C4-2B (cell line): ENCODE results near the gene AUTS2.

Experiments used
- ZFX ChIP-seq: fragments of 450-650 bp; IDR thresholded peaks from 2 replicates; pipeline ENCODE4 v1.6.1; 2017
- TF ChIP-seq, protein P1 (sequence below): fragments of 450-650 bp; conservative IDR thresholded peaks from 2 replicates; pipeline ENCODE4 v1.5.1; 2017; ENCODE audit warnings: mild to moderate bottlenecking

DNA sequence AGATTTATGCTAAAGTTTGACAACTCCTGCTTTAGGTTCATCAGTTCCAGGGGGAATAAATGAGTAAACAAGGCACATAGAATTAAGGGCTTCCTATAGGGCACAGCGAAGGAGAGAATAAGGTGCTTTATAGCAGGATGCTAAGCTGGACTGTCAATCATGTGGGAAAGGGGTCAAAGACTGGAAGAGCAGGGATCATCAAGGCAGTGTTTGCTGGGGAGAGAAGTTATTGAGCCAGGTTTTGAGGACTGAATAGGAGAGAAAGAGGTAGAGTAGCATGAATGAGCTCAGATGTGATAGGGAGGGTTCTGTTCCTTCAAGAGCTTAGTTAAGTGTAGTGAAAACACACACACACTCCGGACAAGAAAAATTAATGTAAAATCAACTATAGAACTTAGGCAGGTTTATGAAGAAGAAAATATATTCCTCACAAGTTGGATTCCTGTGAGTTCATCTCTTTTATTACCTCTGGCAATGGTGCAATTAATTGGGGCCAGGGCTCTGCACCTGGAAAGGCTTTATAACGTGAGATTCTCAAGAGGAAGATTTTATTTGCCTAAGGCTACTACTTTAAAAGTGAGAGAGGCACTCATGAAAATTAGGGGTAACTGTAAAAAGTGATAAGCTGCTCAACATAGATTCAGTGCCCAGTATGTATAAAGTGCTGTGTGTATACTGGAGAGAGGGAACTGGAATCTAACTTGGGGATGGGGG, 222.4 kb downstream of the AUTS2 start:
- TF ChIP-seq, protein P1, sequence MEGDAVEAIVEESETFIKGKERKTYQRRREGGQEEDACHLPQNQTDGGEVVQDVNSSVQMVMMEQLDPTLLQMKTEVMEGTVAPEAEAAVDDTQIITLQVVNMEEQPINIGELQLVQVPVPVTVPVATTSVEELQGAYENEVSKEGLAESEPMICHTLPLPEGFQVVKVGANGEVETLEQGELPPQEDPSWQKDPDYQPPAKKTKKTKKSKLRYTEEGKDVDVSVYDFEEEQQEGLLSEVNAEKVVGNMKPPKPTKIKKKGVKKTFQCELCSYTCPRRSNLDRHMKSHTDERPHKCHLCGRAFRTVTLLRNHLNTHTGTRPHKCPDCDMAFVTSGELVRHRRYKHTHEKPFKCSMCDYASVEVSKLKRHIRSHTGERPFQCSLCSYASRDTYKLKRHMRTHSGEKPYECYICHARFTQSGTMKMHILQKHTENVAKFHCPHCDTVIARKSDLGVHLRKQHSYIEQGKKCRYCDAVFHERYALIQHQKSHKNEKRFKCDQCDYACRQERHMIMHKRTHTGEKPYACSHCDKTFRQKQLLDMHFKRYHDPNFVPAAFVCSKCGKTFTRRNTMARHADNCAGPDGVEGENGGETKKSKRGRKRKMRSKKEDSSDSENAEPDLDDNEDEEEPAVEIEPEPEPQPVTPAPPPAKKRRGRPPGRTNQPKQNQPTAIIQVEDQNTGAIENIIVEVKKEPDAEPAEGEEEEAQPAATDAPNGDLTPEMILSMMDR: no peak
- TF ChIP-seq ZFX: no peak
